Activated CD8-positive, alpha-beta memory T cell treated with anti-CD3 and anti-CD28 coated beads for 4 hours (primary cell): ENCODE results near the gene SLCO4C1.

ENCODE experiments used
- DNase-seq, 2 donors: peaks; one replicate each; pipeline ENCODE4 v3.0.0-alpha.2; 2020; ENCODE audit warnings: low read depth in 2 of 2

The SLCO4C1 gene

DNA sequence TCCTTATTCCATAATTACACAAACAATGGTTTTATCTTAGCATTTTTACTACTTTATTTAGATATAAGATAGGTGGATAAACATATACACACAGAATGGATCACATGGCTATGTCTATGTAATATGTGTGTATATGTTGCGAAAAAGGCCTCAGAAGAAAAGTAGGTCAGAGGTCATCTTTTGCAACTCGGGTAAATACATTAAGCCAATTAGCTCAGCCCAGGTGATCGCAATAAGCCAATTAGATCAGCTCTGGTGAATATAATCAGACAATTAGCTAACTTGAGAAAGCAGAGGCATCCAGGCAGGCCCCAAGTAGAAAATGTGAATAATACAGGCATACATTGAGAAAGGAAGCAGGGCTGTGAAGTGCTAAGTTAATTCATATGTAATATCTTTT lies 24.3 kb downstream of the SLCO4C1 start:
- DNase-seq, result no peak

GRCh38 chr5:102270036-102270435 lies 26.0 kb downstream of the SLCO4C1 start:
- no peak for DNase-seq

DNA sequence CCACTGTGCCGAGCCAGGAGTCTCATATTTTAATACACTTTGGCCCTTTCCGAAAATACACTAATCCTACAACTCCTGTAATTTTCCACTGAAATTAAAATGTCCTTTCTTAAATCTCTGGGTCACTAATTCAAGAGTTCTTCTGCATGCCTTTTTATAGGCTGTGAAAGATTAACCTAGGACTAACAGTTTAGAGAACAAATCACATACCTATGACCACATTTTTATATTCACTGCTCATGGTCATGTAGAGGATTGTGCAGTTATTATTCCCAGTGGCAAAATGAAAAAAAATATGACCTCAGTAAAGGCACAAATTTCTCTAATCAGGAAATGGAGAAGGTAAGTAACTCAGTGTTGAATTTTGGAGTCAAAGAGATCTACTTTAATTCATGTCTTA lies 33.4 kb downstream of the SLCO4C1 start:
- no peak for DNase-seq

DNA sequence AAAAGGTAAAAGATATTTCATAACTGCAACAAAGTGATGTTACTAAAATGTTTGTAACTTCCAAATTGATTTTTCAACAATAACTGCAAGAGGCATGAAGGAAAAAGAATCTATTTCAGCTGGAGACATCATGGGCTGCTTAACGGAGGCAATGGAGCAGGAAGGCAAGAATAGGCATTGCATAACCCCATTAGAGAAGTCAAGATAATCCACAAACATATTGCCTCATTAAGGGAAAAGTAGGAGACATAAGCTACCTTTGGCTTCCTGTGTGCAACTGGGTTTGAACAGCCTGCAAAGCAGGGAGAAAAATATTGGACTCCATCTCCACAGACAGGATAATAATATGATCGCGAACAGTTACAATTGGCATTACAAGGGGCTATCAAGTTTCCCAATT lies 46.7 kb downstream of the SLCO4C1 start:
- no peak for DNase-seq

GRCh38 chr5:102243213-102243612 lies 52.9 kb downstream of the SLCO4C1 start:
- DNase-seq, result no peak

DNA sequence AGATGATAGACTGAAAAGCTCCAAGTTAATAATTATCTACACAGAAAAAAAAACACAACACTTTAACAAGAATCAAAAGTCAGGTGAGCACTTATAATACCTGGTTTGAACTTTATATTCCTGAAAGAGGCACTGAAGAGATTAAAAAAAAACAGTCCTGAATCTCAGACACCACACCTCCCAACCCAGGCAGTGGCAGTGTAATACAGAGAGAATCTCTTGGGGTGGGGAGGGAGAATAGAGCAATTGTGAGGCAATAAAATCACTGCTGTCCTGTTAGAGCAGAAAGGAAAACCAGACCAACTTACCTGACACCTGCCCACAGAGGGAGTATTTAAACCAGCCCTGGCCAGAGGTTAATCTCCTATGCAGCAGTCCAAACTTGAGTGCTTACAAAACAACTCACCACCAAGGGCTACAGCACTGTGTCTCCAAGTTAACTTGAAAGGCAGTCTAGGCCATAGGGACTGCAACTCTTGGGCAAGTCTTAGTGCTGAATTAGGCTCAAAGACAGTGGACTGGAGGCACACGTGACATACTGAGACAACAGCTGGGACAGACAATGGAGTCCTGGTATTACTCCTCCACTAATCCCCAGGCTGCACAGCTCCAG lies 54.2 kb downstream of the SLCO4C1 start:
- no peak for DNase-seq

DNA sequence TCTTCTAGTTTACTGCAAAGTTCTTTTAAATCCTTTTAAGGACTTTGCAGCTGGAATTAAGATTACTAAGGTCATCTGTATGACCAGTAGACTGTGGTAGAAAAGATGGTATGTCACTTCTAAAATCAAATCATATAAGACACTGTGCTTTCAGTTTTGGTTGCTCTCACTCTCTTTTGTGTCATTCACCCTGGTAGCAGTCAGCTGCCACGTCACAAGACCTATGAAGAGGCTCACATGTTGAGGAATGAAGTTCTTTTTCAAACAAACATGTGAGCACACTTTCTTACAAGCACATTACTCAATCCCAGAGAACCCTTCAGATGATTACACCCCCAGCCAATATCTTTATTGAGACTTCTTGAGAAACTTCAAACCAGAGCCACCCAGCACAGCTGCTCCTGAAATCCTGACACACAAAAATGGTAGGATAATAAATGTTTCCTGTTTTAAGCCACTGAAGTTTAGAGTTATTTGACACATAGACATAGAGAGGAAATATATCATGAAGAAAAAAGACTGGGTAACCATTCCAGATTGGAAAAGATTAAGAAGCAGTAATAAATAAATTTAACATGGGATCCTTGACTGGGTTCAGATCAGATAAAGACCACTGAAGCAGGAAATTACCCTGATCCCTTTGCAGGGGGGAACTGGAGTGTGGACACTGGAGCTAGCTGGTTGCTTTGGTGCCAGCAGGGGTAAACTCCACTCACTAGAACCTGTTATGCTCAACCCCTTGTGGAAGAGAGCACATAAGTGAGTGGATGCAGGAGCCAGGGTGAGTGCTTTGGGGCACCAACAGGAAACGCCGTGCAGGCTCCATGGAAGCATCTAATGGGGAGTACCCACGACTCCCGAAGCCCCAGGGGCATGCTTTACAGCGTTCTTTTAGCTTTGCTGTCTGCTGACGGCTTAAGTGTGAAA lies 64.1 kb downstream of the SLCO4C1 start:
- no peak for DNase-seq

DNA sequence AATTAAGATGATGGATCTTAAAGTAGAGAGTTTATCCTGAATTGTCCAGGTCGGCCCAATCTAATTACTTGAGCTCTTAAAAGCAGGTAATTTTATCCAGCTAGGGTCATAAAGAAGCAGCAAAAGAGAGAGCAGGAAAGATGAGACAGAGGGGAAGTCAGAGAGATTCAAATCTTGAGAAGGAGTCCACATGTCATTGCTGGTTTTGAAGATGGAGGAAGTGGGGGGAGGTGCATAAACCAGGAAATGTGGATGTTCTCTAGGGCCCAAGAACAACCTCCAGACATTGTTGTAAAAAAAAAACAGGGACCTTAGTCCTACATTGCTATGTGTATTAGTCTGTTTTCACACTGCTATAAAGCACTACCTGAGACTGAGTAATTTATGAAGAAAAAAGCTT lies 66.4 kb downstream of the SLCO4C1 start:
- DNase-seq, result no peak

GRCh38 chr5:102226321-102226720 lies 69.8 kb downstream of the SLCO4C1 start:
- DNase-seq, result no peak

DNA sequence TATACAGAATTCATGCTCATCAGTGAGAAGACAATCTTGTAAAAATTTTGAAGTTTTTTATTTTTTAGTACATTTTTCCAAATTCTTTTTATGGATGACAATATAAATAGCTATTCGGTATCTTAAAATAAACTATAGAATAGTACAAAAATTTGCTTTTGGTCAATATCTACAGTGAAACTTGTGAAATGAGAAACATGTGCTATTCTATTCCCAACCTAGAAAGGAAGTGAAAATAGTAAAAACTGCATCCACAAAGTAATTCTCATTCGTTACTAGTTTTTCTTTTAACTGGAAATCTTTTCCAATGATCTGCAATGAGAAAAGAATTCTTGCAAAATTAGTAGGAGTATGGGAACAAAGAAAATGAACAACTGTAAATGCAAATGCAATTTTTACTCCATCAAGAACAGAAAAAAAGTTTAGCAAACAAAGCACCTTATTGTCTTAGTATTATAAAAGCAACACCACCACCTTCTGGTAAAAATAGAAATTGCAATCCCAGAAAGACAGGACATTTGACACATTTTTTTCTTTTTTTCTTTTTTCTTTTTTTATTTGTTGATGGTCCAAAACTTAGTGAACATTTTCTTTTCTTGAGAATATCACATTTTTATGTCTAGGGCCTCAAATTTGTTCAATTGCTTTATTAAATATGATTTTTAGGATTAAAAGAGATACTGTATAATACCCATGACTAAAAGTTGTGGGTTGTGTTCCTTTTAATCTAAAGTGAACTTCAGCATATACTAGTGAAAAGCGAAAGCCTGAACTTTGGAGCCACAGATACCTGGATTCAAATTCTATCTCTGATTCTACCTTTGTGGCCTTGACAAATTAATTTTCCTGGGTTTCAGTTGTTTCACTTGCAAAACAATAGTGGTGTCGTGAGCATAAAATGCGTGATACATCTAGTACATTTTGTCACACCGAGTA lies 72.3 kb downstream of the SLCO4C1 start:
- DNase-seq, result no peak

DNA sequence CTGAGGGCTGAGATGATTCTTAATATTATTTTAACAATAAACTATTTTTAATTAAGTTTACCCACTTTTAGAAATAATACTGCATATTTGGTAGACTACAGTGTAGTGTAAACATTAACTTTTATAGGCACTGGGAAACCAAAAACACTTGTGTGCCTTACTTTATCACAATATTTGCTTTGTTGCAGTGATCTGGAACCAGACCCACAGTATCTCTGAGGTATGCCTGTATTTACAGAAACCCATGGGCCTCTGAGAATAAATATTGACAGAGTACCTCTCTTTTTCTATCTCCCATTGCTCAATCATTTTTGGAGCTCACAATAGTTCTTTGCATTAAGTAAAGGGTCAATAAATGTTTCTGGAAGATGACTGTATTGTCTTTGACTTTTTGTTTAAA lies 73.3 kb downstream of the SLCO4C1 start:
- DNase-seq, result no peak

DNA sequence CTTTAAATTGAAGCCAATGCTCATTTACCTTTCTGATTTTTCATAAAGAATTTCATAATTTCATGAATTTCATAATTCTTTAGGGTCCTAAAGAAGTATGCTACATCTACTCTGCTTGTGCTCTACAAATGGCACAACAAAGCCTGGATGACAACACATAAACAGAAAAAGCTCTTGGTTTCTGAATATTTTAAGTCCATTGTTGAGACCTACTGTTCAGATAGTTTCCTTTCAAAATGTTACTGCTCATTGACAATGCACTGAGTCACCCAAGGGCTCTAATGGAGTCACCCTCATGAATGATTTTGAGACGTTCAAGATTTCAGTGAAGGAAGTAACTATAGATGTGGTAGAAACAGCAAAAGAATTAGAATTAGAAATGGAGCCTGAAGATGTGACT lies 74.1 kb downstream of the SLCO4C1 start:
- DNase-seq, result no peak

DNA sequence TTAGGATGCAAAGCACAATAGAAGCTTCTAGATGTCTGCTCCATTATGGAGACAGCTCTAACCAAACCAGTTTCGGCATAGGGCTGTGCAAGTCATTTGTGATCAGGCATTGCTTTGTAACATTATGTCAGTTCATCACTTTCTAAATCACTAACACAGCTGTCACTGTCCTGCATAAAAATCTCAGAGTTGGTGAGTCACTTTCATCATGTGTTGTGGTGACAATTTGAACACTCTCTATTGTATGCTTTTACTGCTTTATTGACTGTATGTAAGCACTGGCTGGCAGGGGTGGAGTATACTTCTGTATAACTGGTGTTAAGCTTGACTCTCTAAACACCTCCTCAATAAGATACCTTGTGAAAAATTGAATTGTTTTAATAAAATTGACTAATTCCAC lies 77.9 kb downstream of the SLCO4C1 start:
- no peak for DNase-seq

DNA sequence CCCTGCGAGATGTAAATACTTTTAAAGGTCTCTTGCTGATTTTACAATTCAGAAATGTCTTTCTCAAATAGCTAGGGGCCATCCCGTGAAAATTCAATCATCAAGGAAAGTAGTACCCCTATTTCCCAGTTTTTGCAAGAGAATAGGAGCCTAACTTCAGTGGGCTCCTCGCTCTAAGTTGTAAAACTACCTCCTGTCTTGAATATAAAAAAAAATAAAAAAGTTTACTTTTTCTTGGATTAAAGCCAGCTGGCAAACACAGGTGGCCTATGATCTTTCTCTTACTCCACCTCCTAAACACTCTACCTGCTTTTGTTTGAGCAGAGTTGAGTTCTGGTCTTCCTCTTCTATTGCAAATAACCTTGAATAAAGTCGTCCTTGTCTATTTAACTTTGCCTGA lies 79.4 kb downstream of the SLCO4C1 start:
- DNase-seq, result no peak

GRCh38 chr5:102211165-102211564 lies 84.9 kb downstream of the SLCO4C1 start:
- DNase-seq, result no peak

GRCh38 chr5:102200861-102201260 lies 95.2 kb downstream of the SLCO4C1 start:
- no peak for DNase-seq

- DNase-seq, result no peak
Measured at GRCh38 chr5:102196481-102196880, 99.6 kb downstream of the SLCO4C1 start.
